Activated T-helper 2 cell treated with anti-CD3 and anti-CD28 coated beads, Interferon-gamma antibody, Interleukin-2, Interleukin-4, amounts not matched to agents 10 μg/mL and 5 μg/mL and 100 μg/mL, durations not matched to agents 14 hours and 24 hours and 36 hours (primary cell): ENCODE measurements around the gene GNAI3. TPM values are rescaled to one million over a fixed set of nuclear protein-coding genes. Genes with fewer than 3 reads are reported as not detected.

Source experiments
- DNase-seq: peaks from one replicate; pipeline ENCODE4 v3.0.0; 2021; ENCODE audit warnings: low spot score
- H3K27ac Mint-ChIP-seq: one replicate; pipeline ENCODE4 v1.8.0; 2021; ENCODE audit warnings: mixed read lengths
- H3K27me3 Mint-ChIP-seq: one replicate; pipeline ENCODE4 v1.8.0; 2021; ENCODE audit warnings: low read depth, mixed read lengths
- H3K36me3 Mint-ChIP-seq: one replicate; pipeline ENCODE4 v1.8.0; 2021; ENCODE audit warnings: low read depth, mixed read lengths
- H3K4me1 Mint-ChIP-seq: one replicate; pipeline ENCODE4 v1.8.0; 2021; ENCODE audit warnings: low read depth, mixed read lengths
- H3K4me3 Mint-ChIP-seq: one replicate; pipeline ENCODE4 v1.8.0; 2021; ENCODE audit warnings: low read depth, mild to moderate bottlenecking, moderate library complexity, mixed read lengths
- H3K9me3 Mint-ChIP-seq: one replicate; pipeline ENCODE4 v1.8.0; 2021; ENCODE audit warnings: mixed read lengths
- intact Hi-C: fragments of 100-400 bp; cut with micrococcal nuclease; formaldehyde crosslinking; loops from one replicate; pipeline ENCODE4 v1.15.1; 2023
- total RNA-seq: library from RNA; stranded (reverse); gene quantifications from 2 replicates; pipeline ENCODE4 v1.2.3, GENCODE V29; 2022

GNAI3 gene
- total RNA-seq, 1 donor from 2014 or later, result 8.9 TPM

- Mint-ChIP-seq H3K4me3 (no peak overlapping the region), H3K4me1 (peaks cover 13% of the 10 kb centered on the region), H3K27me3 (no peaks in the 10 kb centered on the region), H3K36me3 (peaks cover 16% of the 10 kb centered on the region), H3K9me3 (no peaks in the 10 kb centered on the region), H3K27ac (no peak overlapping the region)
- intact Hi-C loops, result no loop called here
- no peak for DNase-seq
These were observed 86.6 kb downstream of the GNAI3 start for GRCh38 chr1:109634771-109635750.

GRCh38 chr1:109635862-109636200 lies 87.4 kb downstream of the GNAI3 start:
- no peak for DNase-seq
- Mint-ChIP-seq H3K4me1 (peaks cover 16% of the 10 kb centered on the region), H3K27me3 (no peaks in the 10 kb centered on the region), H3K36me3 (peaks cover 13% of the 10 kb centered on the region), H3K9me3 (no peaks in the 10 kb centered on the region), H3K27ac (no peak overlapping the region), H3K4me3 (no peak overlapping the region)
- intact Hi-C loops, result no loop called here

DNA sequence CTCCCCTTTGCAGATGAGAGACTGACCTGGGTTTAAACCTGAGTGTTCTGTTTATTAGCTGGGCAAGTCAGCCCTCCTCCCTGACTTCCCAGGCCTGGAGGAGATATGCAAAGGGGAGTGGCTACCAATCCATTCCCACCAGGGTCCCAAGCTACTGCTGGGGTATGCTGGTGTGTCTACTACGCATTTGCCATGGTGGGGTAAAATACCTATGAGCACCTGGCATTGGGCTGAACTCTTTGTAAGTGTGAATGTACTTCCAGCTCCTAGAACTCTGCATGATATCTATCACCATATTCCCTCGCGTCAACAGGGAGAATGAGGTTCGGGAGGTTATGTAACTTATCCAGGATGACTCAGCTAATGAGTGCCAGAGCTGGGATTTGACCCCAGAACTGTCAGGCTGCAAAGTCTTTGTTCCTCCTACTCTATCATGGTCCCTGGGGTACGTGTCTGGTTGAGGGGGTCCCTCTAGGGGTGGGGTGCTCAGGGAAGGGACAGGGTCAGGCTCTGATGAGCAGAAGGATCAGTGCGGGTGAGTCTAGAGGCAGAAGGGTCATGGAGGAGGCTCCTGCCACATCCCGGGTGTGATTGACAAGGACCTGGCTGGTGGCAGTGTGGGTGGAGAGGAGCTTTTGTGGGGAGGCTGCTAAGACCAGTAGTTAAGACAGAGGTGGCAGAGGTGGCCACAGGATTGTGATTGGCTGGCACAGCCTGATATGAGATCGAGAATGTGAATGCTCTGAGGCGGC lies 88.0 kb downstream of the GNAI3 start:
- peaks cover 17% of the 10 kb centered on the region for H3K4me1 Mint-ChIP-seq
- intact Hi-C loops, result no loop called here
- H3K27me3 Mint-ChIP-seq, result no peaks in the 10 kb centered on the region
- no peak overlapping the region for H3K27ac Mint-ChIP-seq
- no peak overlapping the region for H3K4me3 Mint-ChIP-seq
- peaks cover 8% of the 10 kb centered on the region for H3K36me3 Mint-ChIP-seq
- no peak for DNase-seq
- H3K9me3 Mint-ChIP-seq, result no peaks in the 10 kb centered on the region

GRCh38 chr1:109637446-109637845 lies 89.0 kb downstream of the GNAI3 start:
- Mint-ChIP-seq H3K36me3 (peaks cover 3% of the 10 kb centered on the region), H3K4me1 (peaks cover 21% of the 10 kb centered on the region), H3K27ac (no peak overlapping the region), H3K4me3 (no peak overlapping the region), H3K9me3 (no peaks in the 10 kb centered on the region), H3K27me3 (no peaks in the 10 kb centered on the region)
- DNase-seq, result no peak
- intact Hi-C loops, result no loop called here

DNA sequence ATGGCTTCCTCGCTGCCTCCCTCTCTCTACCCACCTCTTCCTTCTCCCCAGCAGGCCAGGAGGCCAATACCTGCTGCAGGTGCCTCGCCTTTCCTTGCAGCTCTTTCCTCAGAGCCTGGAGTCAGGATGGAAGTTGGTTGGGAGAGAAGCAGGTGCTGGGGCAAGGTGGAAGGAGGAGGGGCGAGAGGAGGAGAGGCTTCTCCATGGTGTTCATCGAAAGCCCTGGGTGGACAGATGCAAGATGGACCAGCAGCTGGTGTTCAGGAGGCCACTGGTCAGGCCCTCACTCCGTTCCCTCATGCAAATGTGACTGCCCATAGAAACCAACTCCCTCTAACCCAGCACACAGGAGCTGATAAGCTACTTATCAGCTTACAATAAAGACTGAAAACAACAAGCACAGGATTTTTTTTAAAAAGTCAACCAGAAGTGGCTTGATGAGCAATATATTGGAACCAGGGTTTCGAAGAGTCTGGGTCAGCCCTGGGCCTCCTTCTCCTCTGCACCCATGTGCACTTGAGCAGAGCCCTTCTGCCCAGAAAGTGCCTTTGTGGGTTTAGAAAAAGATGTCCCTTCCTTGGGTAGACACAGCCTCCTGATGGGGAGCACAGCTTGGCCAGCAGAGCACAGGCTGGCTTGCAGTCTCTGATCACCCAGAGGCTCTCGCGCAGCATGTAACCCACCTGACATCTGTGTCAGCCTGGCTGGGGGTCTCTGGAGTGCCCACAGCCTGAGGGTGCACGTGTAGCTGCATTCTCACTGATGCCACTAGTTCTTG lies 90.8 kb downstream of the GNAI3 start:
- Mint-ChIP-seq H3K36me3 (no peaks in the 10 kb centered on the region), H3K9me3 (no peaks in the 10 kb centered on the region), H3K27me3 (no peaks in the 10 kb centered on the region), H3K4me1 (peaks cover 33% of the 10 kb centered on the region), H3K4me3 (no peak overlapping the region), H3K27ac (no peak overlapping the region)
- no peak for DNase-seq
- intact Hi-C loops, result no loop called here

DNA sequence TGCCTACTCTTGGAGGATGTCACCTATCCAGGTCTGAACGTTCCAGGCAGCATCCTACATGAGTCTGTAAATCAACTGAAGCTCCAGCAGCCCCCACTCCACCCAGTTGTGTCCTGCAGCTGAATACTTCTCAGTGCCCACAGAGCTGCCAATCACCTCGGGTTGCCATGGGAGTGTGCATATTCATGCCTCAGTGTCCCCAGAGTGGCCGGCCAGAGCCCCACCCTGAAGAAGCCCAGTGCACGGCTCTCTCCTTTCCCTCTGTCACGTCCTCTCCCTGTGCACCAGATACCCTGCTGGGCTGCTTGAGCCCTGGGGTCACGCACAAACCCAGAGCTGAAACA lies 91.4 kb downstream of the GNAI3 start:
- intact Hi-C loops, result loop anchor here (1.0 to 2.0 kb wide), 3 partner anchors 15 to 344 kb away; partner anchors contain the start of gene AHCYL1
- no peak for DNase-seq
- Mint-ChIP-seq H3K4me1 (peaks cover 28% of the 10 kb centered on the region), H3K27ac (no peak overlapping the region), H3K4me3 (no peak overlapping the region), H3K36me3 (no peaks in the 10 kb centered on the region), H3K27me3 (no peaks in the 10 kb centered on the region), H3K9me3 (no peaks in the 10 kb centered on the region)

- Mint-ChIP-seq H3K9me3 (no peaks in the 10 kb centered on the region), H3K36me3 (no peaks in the 10 kb centered on the region), H3K27ac (no peak overlapping the region), H3K4me1 (peaks cover 23% of the 10 kb centered on the region), H3K4me3 (no peak overlapping the region), H3K27me3 (no peaks in the 10 kb centered on the region)
- DNase-seq, result peak; percentile 81
- intact Hi-C loops, result loop anchor here (1.0 to 2.0 kb wide), 3 partner anchors 14 to 344 kb away; partner anchors contain the start of gene AHCYL1
These were observed 92.0 kb downstream of the GNAI3 start for GRCh38 chr1:109640285-109640865.

GRCh38 chr1:109641078-109641740 lies 92.8 kb downstream of the GNAI3 start:
- Mint-ChIP-seq H3K4me3 (no peak overlapping the region), H3K27ac (no peak overlapping the region), H3K27me3 (no peaks in the 10 kb centered on the region), H3K9me3 (no peaks in the 10 kb centered on the region), H3K36me3 (no peaks in the 10 kb centered on the region), H3K4me1 (peaks cover 22% of the 10 kb centered on the region)
- DNase-seq, result peak; percentile 6
- intact Hi-C loops, result loop anchor here (2.0 kb wide), 2 partner anchors 14 to 94 kb away; no protein-coding TSS in a partner anchor

DNA sequence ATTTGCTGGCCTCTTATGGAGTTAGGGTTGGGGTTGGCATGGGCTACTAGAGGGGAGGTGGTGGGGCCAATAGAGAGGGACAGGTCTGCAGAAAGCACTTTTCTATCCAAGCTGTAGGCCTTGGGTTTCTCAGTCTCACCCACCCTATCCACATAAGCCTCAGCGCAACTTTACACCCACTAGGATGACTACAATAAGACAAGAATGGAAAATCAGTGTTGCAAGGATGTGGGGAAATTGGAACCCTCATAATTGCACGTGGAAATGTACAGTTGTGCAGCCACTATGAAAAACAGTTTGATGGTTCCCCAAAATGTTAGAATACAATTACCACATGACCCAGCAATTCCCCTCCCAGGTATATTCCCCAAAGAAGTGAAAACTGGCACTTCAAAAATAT lies 93.4 kb downstream of the GNAI3 start:
- H3K4me3 Mint-ChIP-seq, result no peak overlapping the region
- no peak for DNase-seq
- H3K27me3 Mint-ChIP-seq, result no peaks in the 10 kb centered on the region
- H3K27ac Mint-ChIP-seq, result no peak overlapping the region
- intact Hi-C loops, result loop anchor here (2.0 kb wide), 3 partner anchors 13 to 95 kb away; partner anchors contain the start of gene GSTM1
- H3K4me1 Mint-ChIP-seq, result peaks cover 22% of the 10 kb centered on the region
- no peaks in the 10 kb centered on the region for H3K36me3 Mint-ChIP-seq
- H3K9me3 Mint-ChIP-seq, result no peaks in the 10 kb centered on the region

GRCh38 chr1:109642626-109643025 lies 94.2 kb downstream of the GNAI3 start:
- Mint-ChIP-seq H3K27ac (no peak overlapping the region), H3K36me3 (no peaks in the 10 kb centered on the region)

DNA sequence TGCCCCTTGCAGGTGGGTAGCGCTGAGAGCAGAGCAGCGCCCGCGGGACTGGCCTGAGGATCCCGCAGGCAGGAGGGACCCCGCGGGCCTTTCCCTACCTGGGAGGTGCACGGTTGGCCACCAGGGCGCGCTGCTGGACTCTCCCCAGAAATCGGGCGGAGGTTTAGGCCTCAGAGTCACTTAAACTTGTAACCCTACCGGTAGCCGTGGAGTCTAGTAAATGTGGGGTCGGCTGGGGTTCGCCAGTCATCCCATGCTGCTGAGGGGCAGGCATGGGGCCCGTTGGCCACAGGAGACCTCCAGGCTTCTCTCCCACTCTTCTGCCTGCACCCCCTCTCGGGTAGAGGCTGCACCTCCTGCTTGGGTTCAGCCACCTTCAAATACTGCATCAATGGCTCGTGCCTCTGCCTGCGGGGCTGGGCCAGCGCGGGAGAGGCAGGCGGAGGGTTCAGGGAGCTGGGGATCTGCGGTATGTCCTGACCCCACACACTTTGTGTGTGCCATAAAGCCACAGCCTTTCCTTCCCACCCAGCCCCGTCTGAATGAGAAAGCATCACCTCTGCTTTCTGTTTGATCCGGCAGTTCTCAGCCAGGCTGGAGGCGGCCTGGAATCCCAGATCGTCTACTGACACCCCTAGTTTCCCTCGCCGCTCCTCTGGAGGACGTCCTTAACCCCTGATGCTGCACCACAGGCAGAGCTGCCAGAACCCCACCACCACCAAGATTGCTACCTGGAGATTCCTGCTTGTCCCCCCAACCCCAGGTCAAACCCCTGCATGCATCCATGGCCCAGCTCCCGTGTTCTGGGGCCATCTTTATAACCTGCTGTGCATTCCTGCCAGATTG lies 95.2 kb downstream of the GNAI3 start:
- H3K4me3 Mint-ChIP-seq, result no peak overlapping the region
- H3K27ac Mint-ChIP-seq, result no peak overlapping the region
- H3K4me1 Mint-ChIP-seq, result peaks cover 22% of the 10 kb centered on the region
- intact Hi-C loops, result loop anchor here (1.0 to 2.0 kb wide), 2 partner anchors 43 to 130 kb away; partner anchors contain the start of gene GSTM1
- H3K27me3 Mint-ChIP-seq, result peaks cover 4% of the 10 kb centered on the region
- no peaks in the 10 kb centered on the region for H3K36me3 Mint-ChIP-seq
- no peaks in the 10 kb centered on the region for H3K9me3 Mint-ChIP-seq
- DNase-seq, result peak; percentile 81

More at GRCh38 chr1:109642626-109643025, 94.2 kb downstream of the GNAI3 start:
- intact Hi-C loops, result loop anchor here (1.0 to 2.0 kb wide), 2 partner anchors 44 to 131 kb away; partner anchors contain the start of gene GSTM1
- H3K9me3 Mint-ChIP-seq, result no peaks in the 10 kb centered on the region
- no peak overlapping the region for H3K4me3 Mint-ChIP-seq
- DNase-seq, result no peak
- peaks cover 22% of the 10 kb centered on the region for H3K4me1 Mint-ChIP-seq
- H3K27me3 Mint-ChIP-seq, result peaks cover 3% of the 10 kb centered on the region
